Heart left ventricle (tissue), 13 donors: ENCODE data around the gene EMC1.

Experiments
- POLR2A ChIP-seq, 2 donors: fragments of 450-650 bp; IDR thresholded peaks; one replicate each; pipeline ENCODE4 v1.6.1; 2017; ENCODE audit warnings: antibody characterized with exemption in 2 of 2, mild to moderate bottlenecking in 2 of 2, moderate library complexity in 2 of 2
- TF ChIP-seq, protein P1 (sequence below), 12 donors: fragments of 200-600 bp; sonication (generic) in 4 of 12; IDR thresholded peaks; one replicate each; pipeline versions ENCODE4 v1.5.0 to v1.8.0; 2018 to 2022; ENCODE audit warnings: antibody characterized with exemption in 12 of 12, mild to moderate bottlenecking in 5 of 12
- donor health status: ischemic (EF 13 %, LVEDD 7.1; RV severe dilation, severe dysfunction).
- donor health status: DM: no; HTN: yes; CAD: no.
- donor health status: DM: no; HTN: no; CAD: no.
- donor health status: ischemic (EF 25% LVEDD 6.9; RV normal size, moderate dysfunction).
- donor health status: ischemic (EF 25% LVEDD 5.7; RV mildly dilated, moderate dysfunction).
- donor health status: ischemic (EF 35%, LVEDD 5.7; RV mildly dilated, moderate dysfunction).
- donor health status: nonischemic (EF 11% LVEDD 7.7; RV severe dilation, severe dysfunction).
- donor health status: DM: yes; HTN: yes; CAD: no.
- donor health status: PGD.
- donor health status: ischemic (EF 29% LVEDD 5.4; RV normal size, mild dysfunction).
- donor health status: nonischemic (EF 23%, LVEDD 6.1; RV moderate dilation, normal function).

DNA sequence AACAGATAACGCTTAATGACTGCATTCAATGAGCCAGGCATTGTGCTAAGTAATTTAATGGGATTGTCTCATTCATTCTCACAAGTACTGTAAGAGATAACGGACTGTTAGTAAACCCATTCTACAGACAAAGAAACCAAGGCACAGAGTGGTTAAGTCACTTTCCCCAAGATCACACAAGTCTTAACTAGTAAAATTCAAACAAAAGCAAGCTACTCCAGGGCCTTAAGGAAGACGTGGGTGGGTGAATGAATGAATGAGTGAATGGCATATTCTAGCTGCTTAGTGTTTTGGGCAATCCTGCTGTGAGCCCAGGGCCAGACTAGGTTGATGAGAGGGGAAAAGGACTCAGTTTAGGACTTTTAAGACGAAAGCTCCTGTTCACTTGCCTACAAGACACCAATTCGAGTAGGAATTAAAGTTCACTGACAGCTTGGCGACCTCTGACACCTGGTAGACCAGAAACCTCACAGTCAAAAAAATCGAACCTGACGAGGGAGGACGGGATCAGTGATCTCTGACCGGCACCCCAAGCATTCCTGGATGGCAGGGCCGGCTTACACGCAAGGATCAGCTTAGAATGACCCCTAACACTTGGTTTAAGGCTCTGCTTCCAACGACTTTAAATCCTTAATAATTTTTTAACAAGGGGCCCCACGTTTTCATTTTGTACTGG, 557 bp downstream of the EMC1 start:
- TF ChIP-seq, protein P1, sequence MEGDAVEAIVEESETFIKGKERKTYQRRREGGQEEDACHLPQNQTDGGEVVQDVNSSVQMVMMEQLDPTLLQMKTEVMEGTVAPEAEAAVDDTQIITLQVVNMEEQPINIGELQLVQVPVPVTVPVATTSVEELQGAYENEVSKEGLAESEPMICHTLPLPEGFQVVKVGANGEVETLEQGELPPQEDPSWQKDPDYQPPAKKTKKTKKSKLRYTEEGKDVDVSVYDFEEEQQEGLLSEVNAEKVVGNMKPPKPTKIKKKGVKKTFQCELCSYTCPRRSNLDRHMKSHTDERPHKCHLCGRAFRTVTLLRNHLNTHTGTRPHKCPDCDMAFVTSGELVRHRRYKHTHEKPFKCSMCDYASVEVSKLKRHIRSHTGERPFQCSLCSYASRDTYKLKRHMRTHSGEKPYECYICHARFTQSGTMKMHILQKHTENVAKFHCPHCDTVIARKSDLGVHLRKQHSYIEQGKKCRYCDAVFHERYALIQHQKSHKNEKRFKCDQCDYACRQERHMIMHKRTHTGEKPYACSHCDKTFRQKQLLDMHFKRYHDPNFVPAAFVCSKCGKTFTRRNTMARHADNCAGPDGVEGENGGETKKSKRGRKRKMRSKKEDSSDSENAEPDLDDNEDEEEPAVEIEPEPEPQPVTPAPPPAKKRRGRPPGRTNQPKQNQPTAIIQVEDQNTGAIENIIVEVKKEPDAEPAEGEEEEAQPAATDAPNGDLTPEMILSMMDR (IDR thresholded peaks at IDR 0.05), result no peak
- no peak for TF ChIP-seq POLR2A (IDR thresholded peaks at IDR 0.05)
